AG08395 (cell line): ENCODE data around the gene SETD5.

Experiments used
- DNase-seq: peaks from one replicate; pipeline ENCODE4 v3.0.0; 2012; ENCODE audit warnings: mixed read lengths, low spot score

Gene SETD5

DNA sequence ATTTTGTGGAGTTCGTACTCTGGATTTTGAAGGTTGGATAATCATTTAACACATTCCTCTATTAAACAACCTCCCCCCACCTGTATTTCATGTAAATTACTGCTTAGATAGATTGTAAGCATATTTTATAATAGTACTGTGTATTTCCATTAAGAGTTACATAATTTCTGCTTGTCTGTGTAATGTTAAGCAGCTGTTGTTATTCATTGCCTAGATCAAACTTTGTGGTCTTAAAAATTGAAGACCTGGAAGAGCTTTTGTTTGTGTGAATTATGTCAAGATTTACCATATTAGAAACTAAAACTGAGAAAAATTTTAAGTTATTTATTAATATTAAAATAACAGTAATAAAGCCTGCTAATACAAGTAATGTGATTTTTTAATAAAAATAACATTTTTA lies 11.1 kb downstream of the SETD5 start:
- no peak for DNase-seq

DNA sequence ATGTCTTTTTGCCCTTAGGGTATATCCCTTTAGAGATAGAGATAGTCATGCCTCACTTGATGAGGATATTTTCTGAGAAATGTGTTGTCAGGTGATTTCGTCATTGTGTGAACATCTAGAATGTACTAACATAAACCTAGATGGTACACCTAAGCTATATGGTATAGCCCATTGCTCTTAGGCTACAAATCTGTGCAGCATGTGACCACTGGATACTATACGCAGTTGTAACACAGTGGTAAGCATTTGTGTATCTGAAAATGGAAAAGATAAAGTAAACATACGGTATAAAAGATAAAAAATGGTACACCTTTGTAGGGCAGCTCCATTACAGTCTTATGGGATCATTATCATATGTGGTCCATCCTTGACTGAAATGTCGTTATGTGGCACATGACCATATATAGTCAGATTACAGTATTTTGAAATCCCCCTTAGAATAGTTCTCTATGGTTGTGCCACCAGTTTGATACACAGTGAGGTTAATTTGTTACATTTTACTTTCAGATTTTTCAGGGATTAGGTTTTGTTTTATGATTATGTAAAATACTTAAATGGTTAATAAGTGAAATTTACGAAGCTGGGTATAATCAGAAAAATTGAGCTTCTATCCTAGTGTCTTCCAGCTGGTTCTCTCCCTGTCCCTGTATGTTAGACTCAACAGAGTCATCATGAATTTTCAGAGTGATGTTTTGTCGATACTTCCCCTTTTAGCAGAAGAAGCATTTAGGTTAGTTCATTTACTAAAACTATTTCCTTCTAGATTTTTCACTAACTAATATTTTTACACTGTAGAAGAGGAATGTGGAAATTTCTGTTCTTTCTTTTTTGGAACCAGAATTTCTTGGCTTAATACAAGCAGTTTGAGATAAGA lies 12.8 kb downstream of the SETD5 start:
- no peak for DNase-seq

DNA sequence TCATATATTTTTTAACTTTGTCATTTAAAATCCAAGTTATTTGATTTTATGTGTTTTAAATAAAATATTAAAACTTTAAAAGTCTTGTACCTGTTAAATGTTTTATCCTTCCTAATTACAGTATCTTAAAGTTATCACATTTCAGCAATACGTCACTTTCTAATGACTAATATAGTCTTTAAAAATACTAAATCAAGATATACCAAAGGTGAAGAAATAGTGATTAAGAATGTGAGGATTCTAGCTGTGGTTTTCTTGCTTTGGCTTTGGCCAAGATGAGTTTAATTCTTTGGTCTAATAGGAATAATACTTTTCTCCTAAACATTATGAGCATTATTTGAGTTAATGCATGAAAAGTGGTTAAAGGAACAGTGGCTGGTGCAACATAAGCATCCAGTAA lies 13.9 kb downstream of the SETD5 start:
- no peak for DNase-seq

DNA sequence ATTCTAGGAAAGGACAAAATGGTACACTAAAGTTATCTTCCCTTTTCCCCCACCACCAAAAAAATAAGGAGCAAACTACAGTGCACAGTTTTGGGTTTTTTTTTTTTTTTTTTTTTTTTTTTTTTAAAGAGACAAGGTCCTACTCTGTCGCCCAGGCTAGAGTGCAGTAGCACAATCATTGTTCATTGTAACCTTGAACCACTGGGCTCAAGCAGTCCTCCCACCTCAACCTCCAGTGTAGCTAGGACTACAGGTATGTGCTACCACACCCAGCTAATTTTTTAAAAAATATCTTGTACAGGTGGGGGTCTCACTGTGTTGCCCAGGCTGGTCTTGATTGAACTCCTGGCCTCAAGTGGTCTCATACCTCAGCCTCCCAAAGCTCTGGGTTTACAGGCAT lies 14.9 kb downstream of the SETD5 start:
- DNase-seq: no peak

DNA sequence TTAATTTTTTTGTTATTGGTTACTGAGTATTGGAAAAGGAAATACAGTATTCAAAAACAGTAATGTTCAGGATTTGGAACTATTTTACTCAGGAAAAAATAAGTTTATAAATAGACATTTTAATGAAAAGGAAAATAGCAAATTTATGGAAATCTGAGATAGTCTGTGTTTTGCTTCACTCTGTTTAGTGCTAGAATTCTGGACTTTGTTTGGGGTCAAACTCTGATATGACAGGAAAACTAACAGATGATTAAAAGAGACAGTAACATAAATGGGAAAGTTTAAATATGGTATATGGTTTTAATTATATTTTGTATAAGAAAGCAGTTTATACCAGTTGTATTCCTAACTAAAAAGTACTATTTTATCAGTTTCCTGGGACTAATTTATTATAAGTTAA lies 17.4 kb downstream of the SETD5 start:
- no peak for DNase-seq

DNA sequence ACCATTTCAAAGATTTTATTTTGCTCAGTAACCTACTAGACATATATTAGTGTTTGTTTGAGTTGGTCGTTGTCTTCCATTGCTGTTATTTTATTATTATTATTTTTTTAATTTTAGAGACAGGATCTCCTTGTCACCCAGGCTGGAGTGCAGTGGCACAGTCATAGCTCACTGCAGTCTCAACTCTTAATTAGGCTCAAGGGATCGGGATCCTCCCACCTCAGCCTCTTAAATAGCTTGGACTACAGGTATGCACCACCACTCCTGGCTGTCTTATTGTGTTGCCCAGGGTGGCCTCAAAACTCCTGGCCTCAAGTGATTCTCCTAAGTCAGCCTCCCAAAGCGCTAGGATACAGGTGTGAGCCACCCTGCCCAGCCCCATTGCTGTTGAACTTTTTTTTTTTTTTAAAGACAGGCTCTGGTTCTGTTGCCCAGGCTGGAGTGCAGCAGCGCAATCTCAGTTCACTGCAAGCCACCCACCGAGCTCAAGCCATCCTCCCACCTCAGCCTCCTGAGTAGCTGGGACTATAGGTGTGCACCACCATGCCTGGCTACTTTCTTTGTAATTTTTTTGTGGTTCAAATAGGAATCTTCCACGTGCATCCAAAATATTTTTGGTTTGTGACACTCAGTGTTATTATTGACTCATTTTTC lies 18.2 kb downstream of the SETD5 start:
- DNase-seq: no peak

DNA sequence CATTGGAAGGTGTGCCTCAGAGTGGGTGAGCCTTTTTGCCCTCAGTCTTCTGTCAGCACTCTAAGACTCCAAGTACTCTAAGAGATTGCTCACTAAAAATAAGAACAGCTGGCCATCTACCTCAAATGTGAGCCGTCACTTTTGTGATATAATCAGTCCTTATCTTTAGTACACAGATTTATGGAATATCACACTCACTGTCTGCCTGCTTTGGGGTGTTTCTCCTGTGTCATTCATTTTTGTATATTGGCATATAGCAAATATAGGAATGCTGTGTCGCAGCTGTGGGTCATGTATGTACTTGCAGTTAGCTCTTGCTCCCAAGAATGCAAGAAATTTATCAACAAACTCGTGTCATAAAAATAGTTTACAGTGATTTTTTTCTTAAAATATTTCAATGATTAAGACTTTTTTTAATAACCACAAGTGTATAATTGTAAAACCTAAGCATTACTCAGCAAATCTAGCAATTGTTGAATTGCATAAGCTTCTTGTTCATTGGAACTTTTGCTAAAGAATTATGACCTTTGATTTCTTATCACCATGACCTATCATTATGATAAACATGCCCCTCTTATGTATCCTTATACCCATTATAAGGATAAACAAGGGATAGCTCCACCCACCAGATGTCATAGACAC lies 18.8 kb downstream of the SETD5 start:
- DNase-seq: no peak

DNA sequence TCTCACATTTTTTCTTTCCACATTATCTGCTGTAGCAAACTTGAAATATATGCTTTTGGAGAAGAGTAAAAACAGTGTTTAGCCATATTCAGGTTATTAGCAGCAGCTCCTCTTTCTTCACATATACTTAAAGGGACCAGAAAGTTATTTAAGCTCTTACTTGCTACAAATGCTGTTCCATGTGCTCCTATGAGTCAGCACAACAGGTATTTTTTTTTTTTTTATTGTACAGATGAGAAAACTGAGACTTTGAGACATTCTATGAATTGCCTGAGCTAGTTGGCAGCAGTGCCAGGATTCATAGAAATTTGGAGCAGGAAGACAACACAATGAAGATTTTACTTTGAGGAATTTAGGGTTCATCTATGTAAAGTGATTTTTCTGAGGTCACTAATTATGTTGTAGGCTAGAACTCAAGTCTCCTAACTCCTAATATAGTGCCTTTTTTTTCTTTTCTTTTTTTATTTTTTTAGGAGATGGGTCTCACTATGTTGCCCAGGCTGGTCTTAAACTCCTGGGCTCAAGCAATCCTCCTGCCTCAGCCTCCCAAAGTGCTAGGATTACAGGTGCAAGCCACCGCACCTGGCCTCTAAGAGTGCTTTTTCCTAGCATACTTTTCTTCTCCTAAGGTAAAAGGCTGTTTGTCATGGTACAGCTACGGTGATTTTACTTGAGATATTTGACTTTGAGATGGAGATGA lies 23.6 kb downstream of the SETD5 start:
- DNase-seq: no peak

DNA sequence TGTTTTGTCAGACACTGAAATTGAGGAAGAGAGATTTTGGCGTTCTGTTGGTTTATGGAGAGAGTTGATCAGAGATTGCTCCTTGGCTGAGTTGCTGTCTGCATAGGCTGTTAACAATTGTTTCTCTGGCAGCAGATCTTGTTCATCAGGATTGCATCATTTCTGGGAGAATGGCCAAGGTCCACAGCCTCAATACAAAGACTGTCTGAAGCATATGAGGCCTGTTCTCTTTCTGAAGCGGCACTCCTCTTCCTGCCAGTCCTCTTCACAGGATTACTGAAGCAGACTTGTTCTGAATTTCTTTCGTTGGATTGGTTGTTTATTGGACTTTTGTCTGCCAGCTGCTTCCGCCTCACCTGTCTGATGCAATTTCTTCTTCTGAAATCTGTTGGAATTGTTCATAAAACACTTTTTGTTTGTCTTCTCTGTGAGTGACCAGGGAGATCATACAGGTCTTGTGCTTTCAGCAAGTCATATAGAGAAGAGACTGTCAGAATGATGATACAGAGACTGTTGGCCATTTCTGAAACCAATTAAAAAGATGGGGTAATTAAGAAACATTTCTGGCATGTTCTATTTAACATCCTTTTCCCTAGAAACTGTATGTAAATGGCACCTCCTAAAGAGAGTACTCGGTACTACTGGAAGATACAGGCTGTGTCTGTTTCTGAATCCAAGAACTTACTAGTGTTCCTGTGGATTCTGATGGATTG lies 25.5 kb downstream of the SETD5 start:
- peak; percentile 89 for DNase-seq

DNA sequence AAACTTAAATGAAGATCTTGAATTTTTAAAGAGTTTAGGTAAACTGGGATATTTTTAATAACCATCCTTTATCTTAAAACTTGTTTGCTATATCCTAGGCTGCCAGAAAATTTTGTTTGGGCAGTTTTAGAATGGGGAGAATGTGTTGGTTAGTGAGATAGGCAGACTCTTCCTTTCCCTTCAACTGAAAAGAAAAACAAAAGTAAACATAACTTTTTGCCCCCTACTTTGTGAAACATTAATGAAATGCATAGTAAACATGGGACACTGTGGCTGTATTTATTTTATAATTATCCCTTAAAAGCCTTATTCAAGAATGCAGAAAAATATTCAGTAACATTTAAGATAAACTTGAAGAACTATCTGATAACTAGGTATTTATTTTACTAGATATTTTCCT lies 31.0 kb downstream of the SETD5 start:
- no peak for DNase-seq

DNA sequence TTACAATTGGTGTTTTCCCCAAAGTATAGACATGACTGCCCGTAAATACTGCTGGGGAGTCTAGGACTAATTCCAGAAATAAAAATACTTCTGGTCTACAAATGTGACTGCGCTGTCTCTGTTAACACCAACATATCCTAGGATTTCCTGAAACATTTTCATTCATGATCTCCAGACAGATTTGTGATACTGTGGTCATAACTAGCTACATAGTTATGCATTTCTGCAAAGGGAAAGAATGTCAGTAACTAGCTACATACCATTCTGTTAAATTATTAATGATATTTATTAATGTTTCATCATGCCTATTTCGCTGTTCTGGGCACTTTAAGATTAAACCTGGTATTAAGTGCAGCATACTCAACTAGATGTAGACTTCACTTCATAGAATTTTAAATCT lies 33.3 kb downstream of the SETD5 start:
- DNase-seq: no peak

DNA sequence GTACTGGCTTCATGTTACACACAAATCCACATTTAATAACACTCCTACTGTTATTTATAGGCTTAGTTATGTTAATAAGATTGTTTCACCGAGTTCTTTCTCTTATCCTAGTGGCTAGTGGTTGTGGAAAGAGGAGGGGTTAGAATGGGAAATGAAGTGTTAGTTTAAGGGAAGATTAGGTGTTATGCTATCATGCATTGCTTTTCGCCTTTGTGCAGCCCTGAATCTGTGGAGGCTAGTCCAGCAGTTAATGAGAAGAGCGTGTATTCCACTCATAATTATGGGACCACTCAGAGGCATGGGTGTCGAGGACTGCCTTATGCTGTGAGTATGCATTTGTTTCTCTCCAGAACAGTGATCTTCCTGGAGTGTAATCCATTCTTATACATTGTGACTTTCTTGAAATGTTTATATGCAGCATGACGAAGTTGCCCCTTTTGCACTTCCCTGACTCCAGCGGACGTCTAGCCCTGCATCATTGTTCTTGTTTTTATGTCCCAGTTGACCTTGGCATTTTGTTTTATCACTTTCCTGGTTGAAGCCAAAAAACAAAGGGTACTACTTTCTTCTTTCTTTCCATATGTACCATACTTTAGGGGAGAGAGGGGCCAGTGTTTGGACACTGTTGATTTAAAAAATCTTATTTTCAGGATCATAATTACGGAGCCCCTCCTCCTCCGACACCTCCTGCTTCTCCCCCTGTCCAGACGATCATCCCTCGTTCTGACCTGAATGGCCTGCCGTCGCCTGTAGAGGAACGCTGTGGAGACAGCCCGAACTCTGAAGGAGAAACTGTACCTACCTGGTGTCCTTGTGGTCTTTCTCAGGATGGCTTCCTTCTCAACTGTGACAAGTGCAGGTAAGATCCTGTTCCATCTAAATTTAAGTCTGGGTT lies 36.5 kb downstream of the SETD5 start:
- no peak for DNase-seq

DNA sequence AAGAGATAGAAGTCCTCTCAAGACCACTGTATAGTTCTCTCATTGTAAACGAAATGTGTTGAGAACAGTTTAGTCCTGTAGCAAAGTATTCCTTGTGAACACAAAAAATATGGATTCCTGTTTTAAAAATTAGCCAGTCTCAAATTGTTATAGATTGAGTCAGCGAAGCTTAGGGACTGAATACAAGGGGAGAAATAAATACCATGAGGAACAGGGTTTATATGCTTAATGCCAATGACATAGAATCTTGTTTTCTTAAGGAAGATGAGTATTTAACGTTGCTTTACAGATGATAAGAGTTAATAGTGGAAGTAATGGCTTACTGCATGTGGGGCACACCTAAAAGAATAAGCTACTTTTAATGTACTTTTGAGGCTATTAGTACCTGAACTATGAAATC lies 37.9 kb downstream of the SETD5 start:
- DNase-seq: no peak

DNA sequence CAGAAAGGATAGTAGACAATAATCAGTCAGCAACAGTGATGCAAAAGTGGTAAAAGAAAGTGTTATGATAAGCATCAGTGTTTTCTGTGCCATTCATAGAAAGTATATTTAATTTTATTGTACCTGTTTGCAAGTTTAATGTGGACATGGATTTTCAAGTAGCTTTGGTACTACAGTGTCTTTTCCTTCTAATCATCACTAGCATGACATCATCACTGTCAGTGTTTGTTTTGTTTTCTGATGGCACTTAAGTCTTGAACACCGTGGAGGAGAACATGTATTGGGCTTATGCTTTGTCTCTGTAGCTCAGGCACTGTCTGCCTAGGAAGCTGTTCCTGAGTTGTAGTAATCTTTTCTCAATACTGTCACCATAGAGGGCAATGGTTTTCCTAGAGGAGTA lies 41.9 kb downstream of the SETD5 start:
- no peak for DNase-seq

DNA sequence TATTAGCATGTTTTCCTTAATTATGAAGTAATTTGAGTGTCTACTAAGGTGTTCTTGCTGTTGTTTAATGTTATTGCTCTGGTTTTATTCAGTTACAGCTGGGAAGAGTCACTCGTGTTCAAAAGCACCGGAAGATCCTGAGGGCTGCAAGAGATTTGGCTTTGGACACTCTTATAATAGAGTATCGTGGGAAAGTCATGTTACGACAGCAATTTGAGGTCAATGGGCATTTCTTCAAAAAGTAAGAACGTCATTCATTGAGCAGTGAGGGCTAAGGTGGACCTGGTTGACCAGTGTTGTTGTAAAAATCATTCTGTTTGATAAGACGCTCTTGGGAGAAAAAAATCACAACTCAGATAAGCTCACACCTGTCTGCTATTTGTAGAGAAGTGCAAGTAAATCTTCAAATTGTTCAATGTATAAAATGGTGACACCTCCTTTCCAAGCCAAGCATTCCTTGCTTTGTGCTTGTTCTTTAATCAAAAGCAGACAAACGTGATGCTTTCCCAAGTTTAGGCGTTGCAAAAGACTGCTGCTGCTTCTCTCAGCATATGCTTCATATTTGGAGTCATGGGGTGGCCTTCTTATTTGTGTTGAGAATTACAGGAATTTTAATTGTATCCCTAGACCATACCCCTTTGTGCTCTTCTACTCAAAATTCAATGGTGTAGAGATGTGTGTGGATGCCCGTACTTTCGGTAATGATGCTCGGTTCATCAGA lies 44.2 kb downstream of the SETD5 start:
- no peak for DNase-seq

DNA sequence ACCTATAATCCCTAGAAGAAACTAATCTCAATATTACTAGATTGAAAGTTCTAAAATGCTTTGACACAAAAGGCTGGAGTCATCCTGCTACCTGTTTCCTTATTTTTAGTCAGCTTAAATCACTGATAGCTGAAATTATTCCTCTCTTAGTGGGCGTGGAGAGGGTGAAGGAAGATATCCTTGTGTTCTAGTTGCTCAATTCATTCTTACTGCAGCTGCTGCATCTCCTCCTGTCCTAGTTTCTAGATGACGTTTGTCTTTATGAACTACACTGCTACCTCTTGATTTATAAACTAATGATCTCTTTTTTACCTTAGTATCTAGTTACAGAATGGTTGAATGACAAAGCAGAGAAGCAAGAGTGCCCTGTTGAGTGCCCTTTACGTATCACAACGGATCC lies 50.7 kb downstream of the SETD5 start:
- DNase-seq: no peak

DNA sequence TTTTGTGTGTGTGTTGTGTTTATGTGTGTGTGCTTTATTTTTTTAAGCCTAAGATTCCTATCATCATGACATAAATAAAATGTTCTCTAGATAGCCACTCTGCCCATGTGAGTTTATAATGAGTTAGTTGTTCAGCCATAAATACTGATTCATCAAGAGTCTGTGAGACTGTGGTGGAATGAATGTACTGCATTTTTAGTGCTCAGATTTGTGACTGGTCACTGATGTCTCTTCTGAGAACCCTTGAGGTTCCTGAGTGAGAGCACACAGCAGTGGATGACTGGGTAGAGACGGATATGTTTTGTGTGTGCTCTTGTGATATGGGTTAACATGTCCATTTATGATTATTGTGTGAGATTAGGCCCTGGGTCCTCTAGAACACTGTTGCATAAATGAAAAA lies 51.2 kb downstream of the SETD5 start:
- peak; percentile 17 for DNase-seq

DNA sequence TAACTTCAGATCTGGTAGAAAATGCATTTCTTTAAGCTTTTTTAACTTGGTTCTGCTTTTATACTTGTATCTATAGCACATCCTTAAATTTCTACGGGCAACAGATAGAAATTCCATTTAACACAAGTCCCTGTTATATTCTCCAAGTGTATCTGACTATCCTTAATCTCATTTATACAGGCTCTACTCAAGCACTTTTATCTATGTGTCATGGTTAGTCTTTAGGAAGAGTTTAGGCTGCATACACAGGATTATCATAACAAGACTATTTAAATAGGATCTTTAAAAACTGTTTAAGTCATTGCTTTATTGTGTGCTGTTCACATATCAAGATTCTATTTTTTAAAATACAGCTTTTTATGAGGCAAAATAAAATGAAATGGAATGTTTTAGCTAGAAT lies 52.7 kb downstream of the SETD5 start:
- DNase-seq: no peak

DNA sequence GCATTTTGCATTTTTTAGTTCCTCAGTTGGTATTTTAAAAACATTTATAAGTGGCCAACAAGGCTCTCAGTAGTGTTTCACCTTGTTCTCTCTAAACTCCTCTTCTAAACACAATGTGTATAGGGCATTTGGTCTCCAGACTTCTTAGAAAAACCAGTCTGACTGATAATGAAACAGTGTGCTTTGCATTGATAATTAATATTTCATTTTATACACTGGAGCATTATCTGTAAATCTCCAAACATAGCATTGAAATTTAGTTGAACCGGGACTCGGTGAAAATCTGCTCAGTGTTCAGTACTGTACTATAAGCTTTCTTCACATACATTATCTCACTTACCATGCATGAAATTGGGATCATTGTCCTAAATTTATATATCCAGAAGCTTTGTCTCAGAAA lies 53.6 kb downstream of the SETD5 start:
- DNase-seq: no peak

DNA sequence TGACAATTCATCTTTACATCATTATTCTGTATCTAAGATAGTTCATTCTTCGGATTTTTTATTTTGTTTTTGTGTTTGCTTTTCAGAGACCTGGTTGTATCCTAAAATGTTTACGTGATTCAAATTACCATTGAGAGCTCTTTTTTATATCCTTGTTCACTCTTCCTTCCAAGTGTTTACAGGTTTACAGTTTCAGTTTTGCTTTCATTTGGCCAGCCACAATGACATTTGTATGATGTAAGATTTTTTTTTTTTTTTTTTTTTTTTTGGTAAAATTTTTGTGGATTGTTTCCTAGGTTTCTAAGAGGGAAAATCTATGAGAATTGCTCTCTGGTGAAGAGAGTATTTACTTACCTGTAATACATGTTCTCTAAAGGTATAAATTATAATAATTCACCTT lies 55.0 kb downstream of the SETD5 start:
- DNase-seq: no peak
